Measurements from ENCODE around the gene BCAP31. TPM values are rescaled to one million over a fixed set of nuclear protein-coding genes. Genes with fewer than 3 reads are reported as not detected.
"Not testable (repeated sequence)": the region's sequence is repeated elsewhere in the genome, so short reads cannot be mapped to it uniquely, and the experiment has no call there.

Gene BCAP31
- total RNA-seq, 1 experiment from 2014 or later = 371 TPM

- intact Hi-C loops (cut with micrococcal nuclease; ENCODE audit: unreplicated experiment) = no loop called here
- Mint-ChIP-seq H3K9me3 (ENCODE audit: low read depth, unreplicated experiment) (no peaks in the 10 kb centered on the region), H3K36me3 (ENCODE audit: insufficient read depth, unreplicated experiment) (peaks cover 71% of the 10 kb centered on the region), H3K27me3 (ENCODE audit: unreplicated experiment) (no peaks in the 10 kb centered on the region), H3K4me3 (ENCODE audit: low read depth, unreplicated experiment) (no peak overlapping the region), H3K4me1 (ENCODE audit: low read depth, unreplicated experiment) (no peaks in the 10 kb centered on the region), H3K27ac (ENCODE audit: unreplicated experiment) (no peak overlapping the region)
- BruUV-seq (replicated peaks) = no TSS peak
- no peak for TF ChIP-seq CTCF (IDR thresholded peaks at IDR 0.05; ENCODE audit: unreplicated experiment)
- CTCF ChIA-PET = no interaction called here
- DNase-seq = no peak
Observed at GRCh38 chrX:153702336-153703035, 21.7 kb downstream of the BCAP31 start.

GRCh38 chrX:153701706-153702105 lies 22.5 kb downstream of the BCAP31 start:
- BruUV-seq (replicated peaks) = no TSS peak
- intact Hi-C loops (cut with micrococcal nuclease; ENCODE audit: unreplicated experiment) = no loop called here
- no peak for TF ChIP-seq CTCF (IDR thresholded peaks at IDR 0.05; ENCODE audit: unreplicated experiment)
- DNase-seq = no peak
- Mint-ChIP-seq H3K27ac (ENCODE audit: unreplicated experiment) (no peak overlapping the region), H3K36me3 (ENCODE audit: insufficient read depth, unreplicated experiment) (peaks cover 75% of the 10 kb centered on the region), H3K27me3 (ENCODE audit: unreplicated experiment) (no peaks in the 10 kb centered on the region), H3K4me1 (ENCODE audit: low read depth, unreplicated experiment) (no peaks in the 10 kb centered on the region), H3K4me3 (ENCODE audit: low read depth, unreplicated experiment) (no peak overlapping the region), H3K9me3 (ENCODE audit: low read depth, unreplicated experiment) (no peaks in the 10 kb centered on the region)
- CTCF ChIA-PET = no interaction called here

GRCh38 chrX:153700967-153701366 lies 23.2 kb downstream of the BCAP31 start:
- H3K4me3 Mint-ChIP-seq (ENCODE audit: low read depth, unreplicated experiment) = no peak overlapping the region
- no peaks in the 10 kb centered on the region for H3K9me3 Mint-ChIP-seq (ENCODE audit: low read depth, unreplicated experiment)
- intact Hi-C loops (cut with micrococcal nuclease; ENCODE audit: unreplicated experiment) = no loop called here
- no peak overlapping the region for H3K27ac Mint-ChIP-seq (ENCODE audit: unreplicated experiment)
- no peak for TF ChIP-seq CTCF (IDR thresholded peaks at IDR 0.05; ENCODE audit: unreplicated experiment)
- BruUV-seq (replicated peaks) = no TSS peak
- CTCF ChIA-PET = interaction anchor here (1.1 kb wide), 1 partner anchor 33 kb away, joined by 3 read pairs; no protein-coding TSS in a partner anchor
- no peaks in the 10 kb centered on the region for H3K27me3 Mint-ChIP-seq (ENCODE audit: unreplicated experiment)
- H3K4me1 Mint-ChIP-seq (ENCODE audit: low read depth, unreplicated experiment) = no peaks in the 10 kb centered on the region
- DNase-seq = no peak
- H3K36me3 Mint-ChIP-seq (ENCODE audit: insufficient read depth, unreplicated experiment) = peaks cover 78% of the 10 kb centered on the region

- Mint-ChIP-seq H3K4me1 (ENCODE audit: low read depth, unreplicated experiment) (no peaks in the 10 kb centered on the region), H3K27ac (ENCODE audit: unreplicated experiment) (no peak overlapping the region), H3K4me3 (ENCODE audit: low read depth, unreplicated experiment) (no peak overlapping the region), H3K9me3 (ENCODE audit: low read depth, unreplicated experiment) (no peaks in the 10 kb centered on the region), H3K27me3 (ENCODE audit: unreplicated experiment) (no peaks in the 10 kb centered on the region), H3K36me3 (ENCODE audit: insufficient read depth, unreplicated experiment) (peaks cover 77% of the 10 kb centered on the region)
- CTCF ChIA-PET = interaction anchor here (1.1 kb wide), 1 partner anchor 33 kb away, joined by 3 read pairs; no protein-coding TSS in a partner anchor
- no peak for DNase-seq
- TF ChIP-seq CTCF (IDR thresholded peaks at IDR 0.05; ENCODE audit: unreplicated experiment) = no peak
- BruUV-seq (replicated peaks) = TSS peak; percentile 91
- intact Hi-C loops (cut with micrococcal nuclease; ENCODE audit: unreplicated experiment) = no loop called here
Observed at GRCh38 chrX:153700376-153700945, 23.7 kb downstream of the BCAP31 start.

- H3K27me3 Mint-ChIP-seq (ENCODE audit: unreplicated experiment); DNase-seq; H3K9me3 Mint-ChIP-seq (ENCODE audit: low read depth, unreplicated experiment); H3K27ac Mint-ChIP-seq (ENCODE audit: unreplicated experiment); BruUV-seq (replicated peaks); CTCF ChIA-PET; intact Hi-C loops (cut with micrococcal nuclease; ENCODE audit: unreplicated experiment); H3K4me3 Mint-ChIP-seq (ENCODE audit: low read depth, unreplicated experiment); H3K4me1 Mint-ChIP-seq (ENCODE audit: low read depth, unreplicated experiment): not testable (repeated sequence)
- H3K36me3 Mint-ChIP-seq (ENCODE audit: insufficient read depth, unreplicated experiment) = peaks cover 71% of the 10 kb centered on the region
Observed at GRCh38 chrX:153699784-153700371, 24.3 kb downstream of the BCAP31 start.

GRCh38 chrX:153699210-153699783 lies 24.9 kb downstream of the BCAP31 start:
- CTCF ChIA-PET; BruUV-seq (replicated peaks): not testable (repeated sequence)

More at GRCh38 chrX:153699210-153699783, 24.9 kb downstream of the BCAP31 start:
- H3K27ac Mint-ChIP-seq (ENCODE audit: unreplicated experiment); H3K4me1 Mint-ChIP-seq (ENCODE audit: low read depth, unreplicated experiment); DNase-seq; H3K4me3 Mint-ChIP-seq (ENCODE audit: low read depth, unreplicated experiment); H3K9me3 Mint-ChIP-seq (ENCODE audit: low read depth, unreplicated experiment); intact Hi-C loops (cut with micrococcal nuclease; ENCODE audit: unreplicated experiment); H3K27me3 Mint-ChIP-seq (ENCODE audit: unreplicated experiment): not testable (repeated sequence)
- H3K36me3 Mint-ChIP-seq (ENCODE audit: insufficient read depth, unreplicated experiment) = peaks cover 68% of the 10 kb centered on the region

Measured in Calu3 (cell line).